Measurements from ENCODE around the gene B4GALT1. TPM values are rescaled to one million over a fixed set of nuclear protein-coding genes. Genes with fewer than 3 reads are reported as not detected.

Gene B4GALT1
- total and polyA plus RNA-seq, 2 of the 8 experiments (the other 6 are each of a cell fraction or from before 2014, with no cell fraction given), result 12.8 to 18.2 TPM

- ChIA-PET POLR2A (ENCODE audit: partially characterized antibody) (interaction anchor here (0.6 kb wide), 1 partner anchor 125 kb away, joined by 3 read pairs; no protein-coding TSS in a partner anchor), CTCF (ENCODE audit: partially characterized antibody) (interaction anchor here (1.0 to 2.0 kb wide), 2 partner anchors 47 to 57 kb away, joined by 3 to 8 read pairs; no protein-coding TSS in a partner anchor)
- 91% methylated on average over 3 of the region's 3 CpGs; no CpG with 5 or more reads in 1 of the 2 experiments for WGBS, 2 experiments (ENCODE audit: extremely low coverage in 1 of 2, insufficient coverage in 1 of 2, insufficient read length in 1 of 2, insufficient replicate concordance in 2 of 2, low coverage in 1 of 2, low lambda C conversion rate in 2 of 2, missing lambda C conversion rate in 1 of 2)
These were observed 12.0 kb upstream of the B4GALT1 start for GRCh38 chr9:33178972-33179697.

More at GRCh38 chr9:33178972-33179697, 12.0 kb upstream of the B4GALT1 start:
- H2BK5ac ChIP-seq (ENCODE audit: low read depth, low read length), result no peak overlapping the region
- H3K27me3 ChIP-seq (replicated peaks in 1 of 4; ENCODE audit: control insufficient read depth in 3 of 4, extremely low read depth in 1 of 4, insufficient read depth in 3 of 4, low read length in 3 of 4), result no peaks in the 10 kb centered on the region; a peak in 1 of 7 replicates
- no peak for DNase-seq (ENCODE audit: low read depth in 1 of 2, low spot score in 2 of 2)
- H3K56ac ChIP-seq (replicated peaks; ENCODE audit: insufficient read length, low read depth, low read length), result no peak overlapping the region
- H3K9me3 ChIP-seq (ENCODE audit: insufficient read depth in 2 of 2, low read depth in 1 of 2, low read length in 1 of 2), result no peaks in the 10 kb centered on the region
- H3K4me1 ChIP-seq (replicated peaks in 1 of 4; ENCODE audit: control insufficient read depth in 3 of 4, insufficient read depth in 4 of 4, low read length in 3 of 4), result no peaks in the 10 kb centered on the region
- H3K4me3 ChIP-seq (ENCODE audit: extremely low read depth in 1 of 4, insufficient read depth in 2 of 4, low read depth in 3 of 4, low read length in 4 of 4), result no peak overlapping the region
- no peak overlapping the region for H4K91ac ChIP-seq (replicated peaks; ENCODE audit: insufficient read length, low read length)
- no peak for FAIRE-seq
- H3K14ac ChIP-seq (ENCODE audit: insufficient read length), result no peak overlapping the region
- no peaks in the 10 kb centered on the region for H3K23me2 ChIP-seq (ENCODE audit: low read depth, low read length)
- no peak overlapping the region for H2AK5ac ChIP-seq (ENCODE audit: low read depth, low read length)
- H2BK20ac ChIP-seq (ENCODE audit: low read length), result no peak overlapping the region
- no peak overlapping the region for H4K5ac ChIP-seq (ENCODE audit: insufficient read length, low read depth, low read length)
- no peak overlapping the region for H3K18ac ChIP-seq (ENCODE audit: extremely low read depth, low read length)
- no peak overlapping the region for H3K4me2 ChIP-seq (ENCODE audit: insufficient read depth in 1 of 2, low read depth in 2 of 2, low read length in 2 of 2)
- no peak overlapping the region for H2AFZ ChIP-seq (ENCODE audit: low read length)
- no peak overlapping the region for H4K8ac ChIP-seq (ENCODE audit: extremely low read depth, insufficient read depth, low read length)
- no peaks in the 10 kb centered on the region for H3K79me1 ChIP-seq (ENCODE audit: low read depth, low read length)
- H4K20me1 ChIP-seq (replicated peaks in 1 of 2; ENCODE audit: control insufficient read depth in 1 of 2, insufficient read depth in 2 of 2, low read length in 2 of 2), result no peaks in the 10 kb centered on the region
- no peaks in the 10 kb centered on the region for H3K36me3 ChIP-seq (ENCODE audit: control insufficient read depth in 2 of 4, insufficient read depth in 4 of 4, low read length in 3 of 4)
- H3K4ac ChIP-seq (replicated peaks; ENCODE audit: insufficient read length, low read depth, low read length), result no peak overlapping the region
- H3K27ac ChIP-seq (ENCODE audit: low read depth, low read length), result no peak overlapping the region
- H3K79me2 ChIP-seq (ENCODE audit: control insufficient read depth in 1 of 2, insufficient read depth in 2 of 2, low read length in 2 of 2), result no peaks in the 10 kb centered on the region
- H2BK12ac ChIP-seq (ENCODE audit: low read depth, low read length), result no peak overlapping the region
- H3K9ac ChIP-seq (replicated peaks in 1 of 4; ENCODE audit: extremely low read depth in 1 of 4, low read depth in 3 of 4, low read length in 3 of 4), result no peak overlapping the region
- no peak overlapping the region for H2BK120ac ChIP-seq (replicated peaks; ENCODE audit: low read depth, low read length)
- no peak overlapping the region for H3K23ac ChIP-seq (ENCODE audit: insufficient read length)
- no peak for TF ChIP-seq POU5F1 (IDR thresholded peaks at IDR 0.05; ENCODE audit: low read depth, low read length)
- TF ChIP-seq MAFK (IDR thresholded peaks at IDR 0.05; ENCODE audit: low read depth, low read length), result no peak
- TF ChIP-seq YY1 (IDR thresholded peaks at IDR 0.05; ENCODE audit: low read depth, low read length), result no peak
- TF ChIP-seq CREB1 (IDR thresholded peaks at IDR 0.05), result no peak
- TF ChIP-seq ZNF274 (IDR thresholded peaks at IDR 0.05; ENCODE audit: borderline replicate concordance, extremely low read depth, low read length), result no peak
- no peak for TF ChIP-seq HDAC2 (IDR thresholded peaks at IDR 0.05; ENCODE audit: borderline replicate concordance in 1 of 2, low read depth in 2 of 2, low read length in 2 of 2)
- H2BK15ac ChIP-seq (ENCODE audit: low read length), result no peak overlapping the region
